Fibroblast of villous mesenchyme (primary cell): ENCODE data around the gene MOV10. TPM values are rescaled to one million over a fixed set of nuclear protein-coding genes. Genes with fewer than 3 reads are reported as not detected.
A peak's percentile ranks its signal among the peaks of the same experiment; 100 is the strongest.

Experiments
- DNase-seq: peaks from one replicate; pipeline ENCODE4 v3.0.0-alpha.2; 2010; ENCODE audit warnings: low read depth
- H3K4me3 ChIP-seq: 2 replicates; pipeline ENCODE4 v1.5.1; 2011; ENCODE audit warnings: low read depth, mild to moderate bottlenecking, low read length
- CTCF ChIP-seq: IDR thresholded peaks from 2 replicates; pipeline ENCODE4 v1.5.1; 2012; ENCODE audit warnings: low read depth, mild to moderate bottlenecking, low read length; ENCODE audit not compliant: insufficient read depth
- total RNA-seq: library from RNA; depleted of rRNA; stranded (reverse); fragments of >200 nt; gene quantifications from 2 replicates; pipeline ENCODE4 v1.2.3, GENCODE V29; 2012

The MOV10 gene
- total RNA-seq, 1 donor: 63.5 TPM

GRCh38 chr1:112711041-112711440 lies 36.6 kb downstream of the MOV10 start:
- no peak overlapping the region for H3K4me3 ChIP-seq
- TF ChIP-seq CTCF: no peak
- DNase-seq: no peak

GRCh38 chr1:112711670-112712069 lies 37.2 kb downstream of the MOV10 start:
- no peak overlapping the region for H3K4me3 ChIP-seq
- TF ChIP-seq CTCF: no peak
- no peak for DNase-seq

- H3K4me3 ChIP-seq: no peak overlapping the region
- no peak for TF ChIP-seq CTCF
- DNase-seq: no peak
Observed at GRCh38 chr1:112712191-112712590, 37.7 kb downstream of the MOV10 start.

- DNase-seq: no peak
- TF ChIP-seq CTCF: no peak
Observed at GRCh38 chr1:112712701-112713128, 38.3 kb downstream of the MOV10 start.

GRCh38 chr1:112713466-112714312 lies 39.2 kb downstream of the MOV10 start:
- TF ChIP-seq CTCF: no peak
- no peak for DNase-seq
- peak overlapping the region; percentile 61 for H3K4me3 ChIP-seq

More at GRCh38 chr1:112712701-112713128, 38.3 kb downstream of the MOV10 start:
- no peak overlapping the region for H3K4me3 ChIP-seq

- peak overlapping the region; percentile 61 for H3K4me3 ChIP-seq
- DNase-seq: peak; percentile 13
- no peak for TF ChIP-seq CTCF
Observed at GRCh38 chr1:112714313-112715263, 40.1 kb downstream of the MOV10 start.
